ENCODE measurements around the gene SNRPA. TPM values are rescaled to one million over a fixed set of nuclear protein-coding genes. Genes with fewer than 3 reads are reported as not detected.
A peak's percentile ranks its signal among the peaks of the same experiment; 100 is the strongest.

The SNRPA gene
- total RNA-seq, 1 donor from 2014 or later: 19.5 TPM

DNA sequence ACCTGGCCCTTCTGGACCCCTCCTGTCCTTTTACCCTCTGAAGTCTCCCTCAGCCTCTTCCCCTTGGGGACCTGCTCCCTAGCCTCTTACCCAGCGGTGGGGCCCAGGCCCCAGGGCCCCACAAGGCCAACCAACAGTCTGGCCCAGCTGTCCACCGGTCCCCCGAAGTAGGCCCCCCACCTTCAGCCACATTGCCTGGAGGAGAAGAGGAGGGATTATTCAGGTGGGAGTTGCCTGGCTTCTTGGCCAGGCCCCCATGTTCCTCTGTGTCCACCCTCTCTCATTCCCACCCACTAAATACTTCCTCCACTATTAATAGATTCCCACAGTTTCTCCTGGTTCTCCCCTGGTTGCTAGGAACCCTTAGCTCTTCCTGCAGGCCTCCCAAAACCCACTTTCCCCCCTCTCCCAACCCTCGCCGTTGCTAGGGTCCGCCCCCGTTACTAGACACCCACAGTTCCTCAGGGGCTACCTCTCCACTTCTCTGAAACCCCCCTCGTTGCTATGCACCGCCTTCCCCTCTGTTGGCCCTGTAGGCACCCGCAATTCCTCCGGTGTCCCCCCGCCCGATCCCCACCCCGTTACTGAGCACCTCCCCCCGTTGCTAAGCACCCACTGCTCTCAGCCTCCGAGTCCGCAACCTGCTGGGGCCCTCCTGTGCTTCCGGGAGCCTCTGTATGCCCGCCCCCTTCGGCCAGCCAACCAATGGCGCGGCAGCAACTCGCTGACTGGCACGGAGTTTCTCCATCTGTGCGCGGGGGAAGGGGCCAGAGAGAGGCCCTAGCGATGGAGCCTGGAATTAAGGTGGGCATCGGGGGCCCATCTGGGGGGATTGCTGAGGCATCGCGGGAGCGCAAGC lies 36.3 kb upstream of the SNRPA start:
- FAIRE-seq (no peak), DNase-seq (ENCODE audit: low read depth) (peak; percentile 83)
- H3K27me3 ChIP-seq (ENCODE audit: control insufficient read depth, insufficient read depth, low read length): no peaks in the 10 kb centered on the region
- H3K36me3 ChIP-seq (ENCODE audit: control insufficient read depth, insufficient read depth, low read length): peaks cover 6% of the 10 kb centered on the region
- peak overlapping the region; percentile 40 for H3K4me3 ChIP-seq (ENCODE audit: low read depth, low read length)
- TF ChIP-seq CTCF (IDR thresholded peaks at IDR 0.05; ENCODE audit: insufficient read depth, low read length, severe bottlenecking): no peak

GRCh38 chr19:40716031-40716481 lies 34.9 kb upstream of the SNRPA start:
- Histone ChIP-seq H3K36me3 (ENCODE audit: control insufficient read depth, insufficient read depth, low read length) (peaks cover 7% of the 10 kb centered on the region), H3K27me3 (ENCODE audit: control insufficient read depth, insufficient read depth, low read length) (no peaks in the 10 kb centered on the region), H3K4me3 (ENCODE audit: low read depth, low read length) (peak overlapping the region; percentile 99)
- no peak for FAIRE-seq
- DNase-seq (ENCODE audit: low read depth): peak; percentile 98
- TF ChIP-seq CTCF (IDR thresholded peaks at IDR 0.05; ENCODE audit: insufficient read depth, low read length, severe bottlenecking): no peak

DNA sequence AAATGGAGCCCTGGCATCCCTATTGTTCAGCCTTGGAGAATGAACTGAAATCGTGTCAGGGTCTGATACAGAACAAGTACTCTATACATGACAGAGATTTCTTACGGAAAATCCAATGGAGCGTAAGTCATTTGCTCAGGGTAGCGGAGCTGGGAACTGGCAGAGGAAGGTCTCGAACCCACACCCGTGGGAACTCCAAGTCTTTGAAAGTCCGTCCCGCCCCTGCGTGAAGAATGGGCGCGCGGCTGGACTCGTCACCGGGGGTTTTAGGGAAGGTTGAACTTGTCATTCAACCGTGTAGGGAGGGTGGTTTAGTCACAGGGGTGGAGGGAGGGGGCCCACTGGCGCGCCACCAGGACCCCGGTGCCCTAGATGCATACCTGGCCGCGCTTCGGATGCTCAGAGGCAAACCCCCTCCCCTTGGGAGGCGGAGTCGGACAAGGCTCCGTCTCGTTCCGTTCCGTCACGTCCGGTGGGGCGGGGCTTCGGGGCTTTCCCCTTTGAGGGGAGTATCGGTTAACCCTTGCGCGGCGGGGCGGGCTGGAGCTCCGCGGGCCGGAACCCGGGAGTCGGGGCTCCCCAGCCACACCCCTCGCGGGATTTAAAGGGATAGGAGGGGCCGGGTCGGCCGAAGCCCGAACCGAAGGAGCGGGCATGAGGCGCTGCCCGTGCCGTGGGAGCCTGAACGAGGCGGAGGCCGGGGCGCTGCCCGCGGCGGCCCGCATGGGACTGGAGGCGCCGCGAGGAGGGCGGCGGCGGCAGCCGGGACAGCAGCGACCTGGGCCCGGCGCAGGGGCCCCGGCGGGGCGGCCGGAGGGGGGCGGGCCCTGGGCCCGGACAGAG lies 34.3 kb upstream of the SNRPA start, which contains the start of the genes COQ8B and ITPKC:
Gene COQ8B, minus strand, starts transcription at position 405 of the 843 bp plus-strand sequence. CDS start 2,254 bp downstream, outside the sequence.
Gene ITPKC, plus strand, starts transcription at position 631 of the 843 bp plus-strand sequence. Its CDS starts 24 bp downstream, at position 655.
- TF ChIP-seq CTCF (IDR thresholded peaks at IDR 0.05; ENCODE audit: insufficient read depth, low read length, severe bottlenecking): no peak
- Histone ChIP-seq H3K27me3 (ENCODE audit: control insufficient read depth, insufficient read depth, low read length) (no peaks in the 10 kb centered on the region), H3K36me3 (ENCODE audit: control insufficient read depth, insufficient read depth, low read length) (peaks cover 10% of the 10 kb centered on the region), H3K4me3 (ENCODE audit: low read depth, low read length) (peak within 1 kb of the TSS; percentile 99)
- DNase-seq (ENCODE audit: low read depth): peak; percentile 93
- FAIRE-seq: no peak

GRCh38 chr19:40717325-40717879 lies 33.6 kb upstream of the SNRPA start:
- Histone ChIP-seq H3K4me3 (ENCODE audit: low read depth, low read length) (peak overlapping the region; percentile 99), H3K36me3 (ENCODE audit: control insufficient read depth, insufficient read depth, low read length) (peaks cover 13% of the 10 kb centered on the region), H3K27me3 (ENCODE audit: control insufficient read depth, insufficient read depth, low read length) (no peaks in the 10 kb centered on the region)
- DNase-seq (ENCODE audit: low read depth): no peak
- no peak for TF ChIP-seq CTCF (IDR thresholded peaks at IDR 0.05; ENCODE audit: insufficient read depth, low read length, severe bottlenecking)
- no peak for FAIRE-seq

GRCh38 chr19:40717880-40718773 lies 32.9 kb upstream of the SNRPA start:
- no peaks in the 10 kb centered on the region for H3K27me3 ChIP-seq (ENCODE audit: control insufficient read depth, insufficient read depth, low read length)
- peaks cover 13% of the 10 kb centered on the region for H3K36me3 ChIP-seq (ENCODE audit: control insufficient read depth, insufficient read depth, low read length)
- peak overlapping the region; percentile 99 for H3K4me3 ChIP-seq (ENCODE audit: low read depth, low read length)
- DNase-seq (ENCODE audit: low read depth): peak; percentile 33
- TF ChIP-seq CTCF (IDR thresholded peaks at IDR 0.05; ENCODE audit: insufficient read depth, low read length, severe bottlenecking): no peak
- no peak for FAIRE-seq
